HG02870 (cell line): Measurements from ENCODE around the gene ATP5MC3.

ENCODE experiments used
- ATAC-seq: cut with Tn5 transposase; IDR thresholded peaks from one replicate; pipeline ENCODE4 v1.9.1; 2021; ENCODE audit warnings: mild to moderate bottlenecking, moderate library complexity; ENCODE audit not compliant: unreplicated experiment

ATP5MC3 gene

DNA sequence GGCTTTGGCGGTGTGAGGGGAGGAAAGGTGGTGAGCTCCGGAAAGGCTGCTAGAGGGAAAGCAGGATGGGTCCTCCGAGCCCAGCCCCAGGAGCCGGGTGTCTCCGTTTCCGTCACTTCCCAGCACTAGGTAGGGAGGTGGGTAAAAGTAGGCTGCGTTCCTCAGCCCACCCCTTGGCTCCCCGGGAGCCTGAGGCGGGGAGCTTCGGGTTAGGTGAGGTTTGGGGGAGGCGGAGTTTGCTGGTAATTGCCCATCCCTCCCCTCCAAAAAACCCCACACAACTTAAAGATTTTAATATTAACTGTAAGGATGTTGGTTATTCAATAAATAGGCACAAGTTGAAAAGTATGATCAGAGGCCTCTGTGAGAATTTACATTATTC is 13.0 kb downstream of the ATP5MC3 start:
- peak; percentile 24 for ATAC-seq

DNA sequence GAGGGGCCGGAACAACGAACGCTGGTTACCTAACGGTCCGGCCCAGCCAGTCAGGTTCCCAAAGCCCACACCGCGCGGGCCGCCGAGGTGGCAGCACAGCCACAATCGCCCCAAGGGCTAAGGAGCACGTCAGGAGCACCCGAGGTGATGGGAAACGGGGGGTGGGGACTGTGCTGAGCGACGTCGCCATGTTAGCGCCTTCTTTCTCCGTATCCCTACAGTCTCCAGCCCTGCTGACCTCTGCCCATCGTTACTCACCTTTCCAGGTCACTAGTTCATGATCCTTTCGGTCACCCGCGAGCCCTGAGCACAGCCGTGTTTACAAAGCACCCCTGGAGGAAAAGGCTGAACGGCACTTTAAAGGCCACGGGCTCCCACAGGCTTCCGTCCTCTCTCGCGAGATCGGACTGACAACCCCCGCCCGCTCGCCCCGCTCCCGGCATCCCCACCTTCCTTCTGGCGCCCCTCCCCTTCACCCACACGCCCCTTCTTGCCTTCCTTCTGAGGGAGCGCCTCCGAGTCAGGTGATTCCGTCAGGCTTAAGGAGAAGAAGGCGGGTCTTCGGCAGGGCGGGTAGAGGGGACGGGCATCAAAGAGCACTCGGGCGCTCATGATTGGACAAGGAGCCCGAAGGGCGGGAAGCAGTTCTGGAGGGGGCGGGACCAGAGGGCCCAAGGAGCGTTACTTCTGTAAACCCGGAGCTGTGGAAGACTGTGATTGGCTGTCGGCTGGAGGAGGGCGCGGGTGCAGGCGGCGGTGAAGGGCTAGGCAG is 13.5 kb downstream of the ATP5MC3 start, which contains the start of gene ATF2:
Gene ATF2 (minus strand): TSS at position 412 of the 772 bp plus-strand sequence. CDS start 31,760 bp downstream, outside the sequence.
- peak; percentile 97 for ATAC-seq

DNA sequence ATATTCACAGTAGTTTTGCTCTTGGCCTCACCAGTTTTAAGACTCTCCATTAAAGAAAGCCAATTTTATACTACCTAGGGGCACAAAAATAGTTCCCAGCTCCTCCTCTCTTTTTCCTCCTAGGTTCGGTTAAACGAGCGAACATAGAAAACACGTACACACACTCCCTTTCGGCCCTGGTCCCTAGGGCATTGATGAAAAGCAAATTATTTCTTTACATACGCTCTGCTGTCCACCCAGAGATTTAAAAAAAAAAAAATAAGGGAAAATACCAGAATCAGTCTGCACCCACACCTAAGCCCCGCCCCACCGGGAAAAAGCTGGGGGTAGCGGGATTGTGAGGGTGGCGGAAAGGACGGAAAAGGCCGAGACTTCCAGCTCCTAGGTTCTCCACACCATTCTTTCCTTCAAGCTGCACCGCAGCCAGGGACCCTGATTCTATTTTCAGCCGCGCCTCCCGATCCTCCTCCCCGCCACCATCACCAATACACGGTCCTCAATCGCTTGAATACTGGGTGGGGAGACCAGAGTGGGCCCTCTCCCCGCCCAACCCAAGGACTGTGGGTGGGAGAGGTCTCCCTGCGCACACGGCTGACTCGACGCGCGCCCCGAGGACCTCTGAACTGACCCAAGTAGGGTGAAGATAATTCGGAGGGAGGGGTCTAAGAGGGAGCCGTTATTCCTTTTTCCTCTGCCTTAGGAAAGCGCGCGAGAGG is 14.3 kb downstream of the ATP5MC3 start:
- ATAC-seq = no peak

DNA sequence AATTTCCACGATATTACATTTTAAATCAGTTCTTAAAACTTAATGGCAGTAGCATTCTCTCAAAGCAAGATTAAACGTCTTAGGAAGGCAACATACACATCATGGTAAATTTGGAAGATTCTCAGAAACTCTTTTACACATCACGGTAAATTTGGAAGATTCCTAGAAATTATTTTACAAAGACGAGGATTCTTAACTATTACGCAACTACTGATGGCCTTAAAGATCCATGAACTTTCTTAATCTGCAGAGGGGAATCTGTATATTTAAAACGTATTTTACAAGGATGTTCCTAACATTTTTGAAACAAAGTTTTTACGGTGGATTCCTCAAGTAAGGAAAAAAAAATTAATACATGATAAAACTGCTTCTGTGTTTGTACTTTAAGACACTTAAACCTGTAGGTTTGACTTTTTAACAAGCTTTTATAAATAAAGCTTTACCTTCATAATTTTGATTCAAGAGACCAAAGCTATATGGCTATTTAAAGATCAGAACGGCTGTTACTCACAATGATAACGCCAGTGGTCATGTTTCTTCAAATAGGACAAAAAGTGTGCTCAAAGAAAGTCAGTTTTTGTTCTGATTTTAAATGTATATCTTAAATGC is 15.2 kb downstream of the ATP5MC3 start:
- ATAC-seq = no peak

DNA sequence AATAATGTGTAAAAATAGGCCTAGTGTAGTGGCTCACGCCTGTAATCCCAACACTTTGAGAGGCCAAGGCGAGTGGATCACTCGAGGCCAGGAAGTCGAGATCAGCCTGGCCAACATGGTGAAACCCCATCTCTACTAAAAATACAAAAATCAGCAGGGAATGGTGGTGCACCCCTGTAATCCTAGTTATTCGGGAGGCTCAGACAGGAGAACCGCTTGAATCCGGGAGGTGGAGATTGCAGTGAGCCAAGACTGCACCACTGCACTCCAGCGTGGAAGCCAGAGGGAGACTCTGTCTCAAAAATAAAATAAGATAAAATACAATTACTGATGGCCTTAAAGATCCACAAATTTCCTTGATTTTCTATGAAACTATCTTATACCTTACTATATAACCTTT is 17.3 kb downstream of the ATP5MC3 start:
- no peak for ATAC-seq

DNA sequence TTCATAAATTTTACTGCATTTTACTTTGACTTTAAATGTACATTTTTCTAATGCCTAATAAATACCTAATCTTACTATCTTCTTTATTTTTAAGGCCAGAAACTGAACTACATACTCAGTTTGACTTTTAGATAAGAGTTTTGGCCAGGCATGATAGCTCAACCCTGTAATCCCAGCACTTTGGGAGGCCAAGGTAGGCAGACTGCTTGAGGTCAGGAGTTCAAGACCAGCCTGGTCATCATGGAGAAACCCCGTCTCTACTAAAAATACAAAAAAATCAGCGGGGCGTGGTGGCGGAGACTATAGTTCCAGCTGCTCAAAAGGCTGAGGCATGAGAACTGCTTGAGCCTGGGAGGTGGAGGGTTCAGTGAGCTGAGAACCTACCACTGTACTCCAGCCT is 22.6 kb downstream of the ATP5MC3 start:
- ATAC-seq = no peak

DNA sequence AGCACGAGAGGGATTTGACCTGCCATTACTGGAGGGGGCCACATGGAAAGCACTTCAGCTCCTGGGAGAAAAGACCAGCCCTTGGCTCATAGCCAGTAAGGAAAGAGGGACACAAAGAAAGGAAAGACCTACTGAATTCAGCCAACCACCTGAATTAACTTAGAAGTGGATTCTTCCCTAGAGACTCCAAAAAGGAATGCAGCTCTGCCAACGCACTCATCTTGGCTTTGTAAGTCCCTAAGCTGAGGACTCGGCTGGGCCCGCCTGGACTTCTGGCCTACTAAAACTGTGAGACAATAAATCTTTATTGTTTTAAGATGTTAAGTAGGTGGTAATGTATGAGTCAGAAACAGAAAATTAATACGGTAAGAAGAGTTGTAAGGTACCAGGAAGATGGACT is 25.0 kb downstream of the ATP5MC3 start:
- ATAC-seq = no peak

DNA sequence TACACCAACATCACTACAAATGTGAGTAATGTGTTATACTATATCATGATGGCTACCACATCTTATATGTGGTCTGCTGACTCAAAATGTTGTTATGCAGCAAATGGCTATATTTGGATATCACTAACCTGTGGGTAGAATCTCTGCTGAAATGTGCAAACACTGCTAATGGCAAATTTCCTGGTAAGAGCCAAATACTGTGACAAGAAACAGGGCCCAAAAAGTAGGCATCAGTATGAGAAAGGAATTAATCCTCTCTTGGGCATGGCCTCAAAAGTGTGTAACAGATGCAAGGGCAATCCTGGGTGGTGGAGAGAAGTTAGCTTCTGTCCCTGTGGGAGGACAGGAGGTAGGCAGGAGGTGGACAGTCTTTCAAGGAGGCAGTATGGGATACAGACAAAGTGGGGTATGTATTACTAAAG is 26.8 kb downstream of the ATP5MC3 start:
- ATAC-seq = peak; percentile 89

DNA sequence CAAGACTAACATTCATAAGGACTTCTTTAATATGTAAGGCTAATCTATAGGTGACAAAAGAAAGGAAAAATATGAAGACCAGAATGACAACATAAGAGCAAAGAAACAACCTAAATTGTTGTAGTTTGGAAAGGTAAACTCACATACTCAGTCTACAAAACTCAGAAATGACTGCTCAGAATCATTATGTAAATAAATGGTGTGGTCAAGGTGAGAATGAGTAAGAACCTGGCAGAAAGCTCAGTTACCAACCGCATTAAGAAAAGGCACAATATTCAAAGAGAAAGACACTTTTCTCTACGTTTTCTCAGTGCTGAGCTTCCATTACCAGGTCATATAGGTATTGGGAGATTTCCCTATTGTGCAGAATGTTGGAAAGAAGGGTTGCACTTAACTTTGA is 29.3 kb downstream of the ATP5MC3 start:
- ATAC-seq = peak; percentile 72

DNA sequence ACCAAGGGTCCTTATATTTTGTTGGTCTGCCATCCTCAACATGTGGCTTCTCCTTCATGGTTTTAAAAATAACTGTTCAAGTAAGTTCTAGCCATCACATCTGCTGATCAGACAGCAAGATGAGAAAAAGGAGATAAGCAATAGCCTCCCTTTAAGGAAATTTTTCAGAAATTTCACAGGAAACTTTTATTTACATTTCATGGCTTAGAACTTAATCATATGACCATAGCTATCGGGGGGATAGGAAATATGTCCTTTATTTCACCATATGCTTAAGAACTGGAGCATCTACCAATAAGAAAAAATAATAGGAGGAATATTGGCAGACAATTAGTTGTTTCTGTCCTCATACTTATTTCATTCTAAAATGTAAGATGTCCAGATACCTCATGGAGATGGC is 29.7 kb downstream of the ATP5MC3 start:
- ATAC-seq = no peak

DNA sequence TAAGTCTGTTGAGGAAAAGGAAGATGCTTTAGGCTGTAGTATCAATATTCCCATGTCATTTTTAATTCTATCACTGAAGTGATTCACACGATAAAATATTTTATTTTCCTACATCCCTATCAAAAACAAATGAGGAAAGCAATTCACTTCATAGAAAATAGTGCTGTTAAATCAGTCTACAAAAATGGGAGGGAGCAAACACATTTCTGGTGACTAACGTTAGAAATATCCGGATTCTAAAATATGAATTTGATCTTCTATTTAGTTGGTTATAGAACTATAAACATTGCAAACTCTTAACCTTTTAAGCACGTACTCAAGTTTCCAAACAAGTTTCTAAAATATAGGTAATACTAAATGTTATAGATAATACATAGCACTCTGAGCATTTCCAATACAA is 34.3 kb downstream of the ATP5MC3 start:
- no peak for ATAC-seq

DNA sequence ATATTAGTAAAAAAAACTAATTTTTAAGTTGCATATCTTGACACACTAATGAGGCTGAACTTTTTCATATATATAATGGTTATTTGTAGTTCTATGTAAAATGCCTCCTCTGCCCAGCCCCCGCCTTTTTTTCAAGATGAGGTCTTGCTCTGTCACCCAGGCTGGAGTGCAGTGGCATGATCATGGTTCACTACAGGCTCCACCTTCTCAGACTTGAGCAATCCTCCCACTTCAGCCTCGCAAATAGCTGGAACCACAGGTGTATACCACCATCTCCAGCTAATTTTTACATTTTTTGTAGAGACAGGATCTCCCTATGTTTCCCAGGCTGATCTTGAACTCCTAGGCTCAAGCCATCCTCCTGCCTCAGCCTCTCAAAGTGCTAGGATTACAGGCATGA is 37.8 kb downstream of the ATP5MC3 start:
- no peak for ATAC-seq

DNA sequence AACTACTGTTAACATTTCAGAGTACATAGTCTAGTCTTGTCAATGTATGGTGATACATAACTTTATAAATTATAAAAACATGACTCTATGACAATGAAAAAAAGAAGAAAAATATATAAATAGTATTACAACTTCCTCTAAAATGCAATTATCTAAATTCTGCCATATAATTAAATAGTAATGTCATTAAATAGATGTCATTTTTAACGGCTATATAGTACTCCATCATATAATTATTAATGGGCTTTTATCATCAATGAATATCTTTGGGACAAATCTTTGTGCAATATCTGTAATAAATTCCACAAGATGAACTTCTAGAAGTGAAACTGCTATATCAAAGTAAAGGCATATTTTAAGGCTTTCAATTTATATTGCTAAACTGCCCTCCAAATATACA is 38.3 kb downstream of the ATP5MC3 start:
- ATAC-seq = no peak

DNA sequence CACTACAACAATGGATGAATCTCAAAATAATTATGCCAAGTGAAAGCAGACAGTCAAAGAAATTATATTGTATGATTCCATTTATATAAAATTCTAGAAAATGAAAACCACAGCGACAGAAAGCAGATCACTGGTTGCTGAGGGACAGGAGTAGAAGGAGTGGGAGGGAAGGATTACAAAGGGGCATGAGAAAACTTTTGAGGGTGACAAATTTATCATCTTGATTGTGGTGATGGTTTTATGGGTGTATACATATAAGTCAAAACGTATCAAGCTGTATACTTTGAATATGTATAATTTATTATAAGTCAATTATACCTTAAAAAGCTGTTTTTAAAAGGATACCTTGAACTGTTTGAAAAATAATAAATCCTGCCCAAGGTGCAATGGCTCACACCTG is 41.2 kb downstream of the ATP5MC3 start:
- ATAC-seq = no peak

DNA sequence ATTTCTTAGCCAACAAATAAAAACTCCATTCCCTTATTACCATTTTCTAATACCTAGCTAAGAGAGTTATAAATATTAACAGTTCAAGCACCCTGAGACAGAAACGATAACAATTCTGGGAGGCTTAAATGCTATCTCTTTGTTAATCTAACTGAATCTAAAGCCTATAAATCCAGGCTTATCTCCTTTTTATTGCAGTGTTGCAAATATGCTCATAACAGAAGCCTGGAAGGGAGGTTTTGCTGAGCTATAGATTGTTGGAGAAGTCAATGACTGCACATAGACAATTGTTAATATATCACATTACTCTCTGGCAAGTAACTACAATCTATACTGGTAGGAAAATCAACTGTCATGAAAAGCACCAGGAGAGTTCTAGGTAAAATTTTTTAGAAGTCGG is 43.7 kb downstream of the ATP5MC3 start:
- ATAC-seq = no peak

DNA sequence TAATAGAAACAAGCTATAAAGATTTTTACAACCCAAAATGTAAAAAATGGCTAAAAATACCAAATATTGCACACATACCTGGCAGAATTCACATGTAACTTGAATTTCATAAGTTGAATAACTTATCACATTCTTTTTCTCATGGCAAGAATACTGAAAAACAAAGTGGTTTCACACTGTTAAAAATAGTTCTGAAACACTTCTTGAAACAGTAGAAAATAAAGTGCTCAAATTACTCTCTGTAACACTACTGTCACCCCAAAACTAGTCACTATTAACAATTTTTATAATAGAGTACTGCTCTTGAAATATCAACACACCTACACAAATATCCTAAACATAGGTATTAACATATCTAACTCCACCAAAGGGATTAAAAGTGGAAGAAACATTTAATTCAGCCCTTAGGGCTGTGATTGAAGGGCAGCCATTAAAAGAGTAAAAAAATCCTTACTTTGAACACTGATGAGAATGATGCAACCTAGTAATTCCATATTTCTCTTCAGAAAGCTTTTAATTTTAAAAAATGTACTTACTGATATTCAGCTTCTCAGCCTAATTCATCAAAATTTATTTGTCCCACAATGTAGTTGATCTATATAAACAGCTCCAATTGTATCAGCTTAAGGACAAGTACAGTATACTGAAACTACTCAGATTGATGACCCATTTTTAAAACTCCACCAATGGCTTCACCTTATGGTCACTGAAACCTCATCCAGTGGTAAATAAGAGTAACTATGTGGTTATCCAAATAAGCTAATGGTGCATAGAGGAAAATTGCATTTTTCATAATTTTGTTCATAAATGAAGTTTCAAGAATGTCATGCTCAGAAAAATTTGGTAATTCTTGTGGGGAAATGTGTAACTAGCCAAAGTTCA is 44.9 kb downstream of the ATP5MC3 start:
- peak; percentile 72 for ATAC-seq

DNA sequence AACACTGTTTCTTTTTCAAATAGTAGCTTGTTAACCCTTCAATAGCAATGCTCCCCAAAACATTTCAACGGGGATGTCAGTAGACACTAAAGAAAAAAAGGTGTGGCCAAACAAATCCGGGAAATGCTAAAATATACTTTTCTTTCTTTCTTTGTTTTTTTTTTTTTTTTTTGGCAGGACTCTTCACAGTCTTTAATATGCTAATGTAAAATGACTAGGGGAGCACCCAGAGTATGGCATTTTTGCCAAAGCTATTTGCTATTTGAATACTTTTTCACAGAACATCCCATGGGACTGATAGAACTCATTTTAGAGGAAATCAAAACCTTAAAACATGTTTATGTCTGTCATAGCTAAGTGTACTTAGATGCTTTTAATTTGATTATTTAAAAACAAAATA is 45.6 kb downstream of the ATP5MC3 start:
- ATAC-seq = no peak

DNA sequence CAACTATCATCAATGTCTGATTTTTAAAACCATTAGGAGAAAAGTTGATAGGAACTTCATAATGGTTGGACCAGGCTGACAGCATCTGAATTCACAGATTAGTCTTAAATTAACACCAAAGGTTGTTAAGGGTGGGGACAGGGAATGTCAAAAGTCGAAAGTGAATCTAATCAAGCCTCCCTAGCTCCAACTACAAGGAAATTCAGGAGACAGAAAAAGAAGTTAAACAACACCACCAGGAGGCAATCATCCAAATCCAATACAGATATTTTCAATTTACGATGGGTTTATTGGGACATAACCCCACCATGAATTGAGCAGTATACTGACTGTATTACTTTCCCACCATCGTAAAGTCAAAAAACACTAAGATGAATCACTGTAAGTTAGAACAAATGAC is 46.3 kb downstream of the ATP5MC3 start:
- no peak for ATAC-seq

DNA sequence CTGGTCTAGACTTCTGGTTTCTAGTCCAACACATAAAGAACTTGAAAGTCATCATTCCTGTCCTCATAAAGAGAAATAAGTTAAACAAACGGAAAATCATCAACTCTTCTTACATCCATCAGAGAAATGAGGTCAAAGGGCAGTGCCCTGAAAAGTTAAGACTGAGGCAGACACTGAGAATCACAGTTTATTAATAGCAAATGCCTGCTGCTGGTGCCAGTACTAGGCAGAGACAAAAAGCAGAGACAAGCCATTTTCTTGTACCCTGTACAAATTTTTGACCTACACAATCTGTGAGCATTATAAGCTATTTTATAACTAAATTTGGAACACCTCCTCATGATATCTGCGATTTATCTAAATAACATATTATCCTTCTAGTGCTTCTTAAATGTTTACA is 50.3 kb downstream of the ATP5MC3 start:
- no peak for ATAC-seq

DNA sequence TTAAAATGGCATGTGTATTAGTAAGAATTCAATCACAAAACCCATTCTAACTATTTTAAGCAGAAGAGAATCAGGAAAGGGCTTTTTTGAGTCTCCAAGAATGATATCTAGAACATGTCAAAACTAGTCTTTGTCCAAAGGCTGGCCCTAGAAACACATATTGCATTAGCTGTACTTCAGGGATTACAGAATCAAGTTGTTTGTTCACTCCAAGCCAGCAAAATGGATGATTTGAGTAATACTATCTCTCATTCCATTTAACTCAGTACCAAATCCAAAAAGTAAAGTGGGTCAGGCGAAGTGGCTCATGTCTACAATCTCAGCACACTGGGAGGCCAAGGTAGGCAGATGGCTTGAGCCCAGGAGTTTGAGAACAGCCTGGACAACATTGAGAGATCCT is 54.8 kb downstream of the ATP5MC3 start:
- ATAC-seq = no peak
